Stimulated activated CD8-positive, alpha-beta memory T cell treated with anti-CD3 and anti-CD28 coated beads, Interleukin-2, amount 100 ng/mL, for 1 hour (primary cell): ENCODE results near the gene FOXJ2.
"Not testable (repeated sequence)": the region's sequence is repeated elsewhere in the genome, so short reads cannot be mapped to it uniquely, and the experiment has no call there.

ENCODE experiments used
- DNase-seq, 2 donors: peaks; one replicate each; pipeline ENCODE4 v3.0.0-alpha.2; 2020; ENCODE audit warnings: low read depth in 2 of 2

FOXJ2 gene

DNA sequence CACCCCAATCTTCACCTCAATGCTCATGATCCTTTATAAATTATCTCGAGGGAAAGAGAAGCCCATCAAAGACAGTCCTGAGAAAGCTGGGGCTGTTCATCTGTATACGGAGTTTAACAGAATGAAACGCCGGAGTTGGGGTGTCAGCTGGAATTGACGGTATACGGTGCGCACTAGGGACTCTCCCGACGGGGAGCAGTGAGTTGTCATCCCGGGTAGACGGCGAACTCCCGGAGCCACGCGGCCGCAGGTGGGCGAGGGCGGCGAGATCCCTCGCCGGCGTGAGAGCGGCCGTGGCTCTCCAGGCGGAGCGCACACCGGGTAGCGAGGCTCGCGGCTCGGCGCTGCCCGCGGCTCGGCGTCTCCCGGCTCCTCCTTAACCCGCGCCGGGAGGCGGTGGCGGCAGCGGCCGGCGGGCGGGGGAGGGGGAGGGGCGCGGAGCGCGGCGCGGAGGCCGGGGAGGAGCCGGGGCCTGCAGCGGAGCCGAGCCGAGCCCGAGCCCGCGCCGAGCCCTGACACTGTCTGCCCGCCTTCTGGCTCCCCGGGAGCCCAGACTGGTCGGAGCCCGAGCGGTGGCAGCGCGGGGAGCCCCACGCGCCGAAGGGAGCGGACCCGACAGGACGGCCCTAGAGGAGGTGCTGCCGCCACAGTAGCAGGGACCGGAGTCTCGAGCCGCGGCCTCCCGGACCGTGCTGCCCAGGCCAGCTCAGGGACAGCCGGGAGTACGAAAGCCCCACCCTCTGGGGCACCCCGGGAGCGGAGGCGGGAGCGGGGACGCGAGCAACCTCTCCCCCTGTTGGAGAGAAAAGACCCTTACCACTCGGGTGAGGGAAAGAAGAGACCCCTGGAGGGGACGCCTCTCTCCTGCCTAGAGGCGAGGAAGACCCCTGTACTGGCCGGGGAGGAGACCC lies at the start of gene FOXJ2:
Gene FOXJ2, plus strand, starts transcription at position 475 of the 911 bp plus-strand sequence. CDS start 7,117 bp downstream, outside the sequence.
- DNase-seq, result peak; percentile 68 to 69

DNA sequence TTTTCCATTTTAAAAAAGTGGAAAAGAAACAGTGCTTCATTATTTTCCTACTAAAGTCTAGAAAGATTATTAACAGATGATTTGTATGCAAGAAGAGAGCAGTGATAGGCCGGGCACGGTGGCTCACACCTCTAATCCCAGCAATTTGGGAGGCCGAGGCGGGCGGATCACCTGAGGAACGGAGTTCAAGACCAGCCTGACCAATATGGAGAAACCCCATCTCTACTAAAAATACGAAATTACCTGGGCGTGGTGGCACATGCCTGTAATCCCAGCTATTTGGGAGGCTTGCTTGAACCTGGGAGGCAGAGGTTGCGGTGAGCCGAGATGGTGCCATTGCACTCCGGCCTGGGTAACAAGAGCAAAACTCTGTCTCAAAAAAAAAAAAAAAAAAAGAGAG lies 49.5 kb upstream of the FOXJ2 start:
- not testable (repeated sequence) for DNase-seq

DNA sequence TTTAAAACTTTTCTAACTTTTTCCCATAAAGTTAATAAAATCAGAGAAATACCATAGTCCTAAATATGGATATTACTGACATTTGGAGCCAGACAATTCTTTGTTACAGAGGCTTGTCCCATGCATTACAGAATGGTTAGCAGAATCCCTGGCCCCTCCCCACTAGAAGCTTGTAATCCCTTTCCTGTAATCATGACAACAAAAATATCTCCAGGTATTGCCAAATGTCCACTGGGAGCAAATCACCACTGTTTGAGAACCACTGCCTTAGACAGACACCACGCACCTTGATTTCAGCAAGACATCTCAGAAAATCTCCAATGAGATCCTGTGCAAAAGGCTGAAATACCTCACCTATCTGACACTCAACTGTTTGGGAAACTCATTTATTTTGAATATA lies 49.1 kb upstream of the FOXJ2 start:
- DNase-seq, result not testable (repeated sequence)

DNA sequence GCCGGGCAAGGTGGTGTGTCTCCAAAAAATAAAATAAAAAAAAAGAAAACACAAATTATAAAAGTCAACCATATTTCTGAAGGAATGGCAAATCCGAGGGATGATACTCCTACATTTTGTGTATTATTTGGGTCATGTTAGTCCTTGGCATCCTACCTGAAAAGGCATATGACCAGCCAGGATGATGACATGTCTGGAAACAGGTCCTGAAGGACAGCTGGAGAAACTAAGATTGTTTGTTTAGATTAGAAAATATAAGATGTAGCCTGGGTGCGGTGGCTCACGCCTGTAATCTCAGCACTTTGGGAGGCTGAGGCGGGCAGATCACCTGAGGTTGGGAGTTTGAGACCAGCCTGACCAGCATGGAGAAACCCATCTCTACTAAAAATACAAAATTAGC lies 47.6 kb upstream of the FOXJ2 start:
- no peak for DNase-seq

DNA sequence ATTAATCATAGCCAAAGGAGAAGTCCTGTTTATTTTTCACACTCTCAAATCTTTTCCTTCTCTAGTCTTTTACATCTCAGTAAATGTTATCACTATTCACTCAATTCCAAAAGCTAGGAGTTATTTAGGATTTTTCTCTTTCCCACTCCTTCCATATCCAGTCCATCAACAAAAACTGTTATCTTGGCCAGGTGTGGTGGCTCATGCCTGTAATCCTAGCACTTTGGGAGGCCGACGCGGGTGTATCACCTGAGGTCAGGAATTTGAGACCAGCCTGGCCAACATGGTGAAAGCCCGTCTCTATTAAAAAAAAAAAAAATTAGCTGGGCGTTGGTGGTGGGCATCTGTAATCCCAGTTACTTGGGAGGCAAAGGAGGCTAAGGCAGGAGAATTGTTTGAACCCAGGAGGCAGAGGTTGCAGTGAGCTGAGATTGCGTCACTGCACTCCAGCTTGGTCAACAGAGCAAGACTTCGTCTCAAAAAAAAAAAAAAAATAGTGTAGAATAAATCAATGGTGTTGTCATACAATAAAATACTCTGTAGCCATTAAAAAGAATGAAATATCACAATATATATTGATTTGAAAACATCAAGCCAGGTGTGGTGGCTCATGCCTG lies 46.6 kb upstream of the FOXJ2 start:
- no peak for DNase-seq

DNA sequence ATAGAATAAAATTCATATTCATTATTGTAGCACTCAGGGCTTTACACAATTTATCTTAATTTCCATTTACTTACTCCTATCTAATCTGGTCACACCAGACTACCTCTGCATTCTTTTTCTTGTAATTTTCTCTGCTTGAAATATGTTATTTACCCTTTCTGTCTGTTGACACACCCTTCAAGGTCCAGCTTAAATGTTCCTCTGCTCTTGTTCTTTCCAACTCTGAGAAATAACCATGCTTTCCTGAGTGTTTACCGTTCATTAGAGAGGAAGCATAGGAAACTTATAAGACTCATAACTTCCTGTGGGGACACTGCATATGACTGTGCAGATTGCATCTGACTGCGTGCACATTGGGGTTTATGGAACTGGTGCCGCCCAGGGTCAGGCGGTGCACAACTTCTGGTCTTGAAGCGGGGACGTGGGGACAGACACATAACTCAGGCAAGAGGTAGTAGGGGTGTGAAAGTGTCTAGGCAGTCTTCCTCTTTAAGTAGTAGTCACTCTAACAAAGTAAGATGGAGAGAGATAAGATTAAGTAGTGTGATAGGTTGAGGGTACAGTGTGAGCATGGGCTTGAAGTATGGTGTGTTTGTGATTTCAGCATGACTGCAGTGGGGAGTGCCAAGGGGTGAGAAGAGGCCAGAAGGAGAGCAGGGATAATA lies 42.6 kb upstream of the FOXJ2 start:
- DNase-seq, result peak; percentile 18 to 33

DNA sequence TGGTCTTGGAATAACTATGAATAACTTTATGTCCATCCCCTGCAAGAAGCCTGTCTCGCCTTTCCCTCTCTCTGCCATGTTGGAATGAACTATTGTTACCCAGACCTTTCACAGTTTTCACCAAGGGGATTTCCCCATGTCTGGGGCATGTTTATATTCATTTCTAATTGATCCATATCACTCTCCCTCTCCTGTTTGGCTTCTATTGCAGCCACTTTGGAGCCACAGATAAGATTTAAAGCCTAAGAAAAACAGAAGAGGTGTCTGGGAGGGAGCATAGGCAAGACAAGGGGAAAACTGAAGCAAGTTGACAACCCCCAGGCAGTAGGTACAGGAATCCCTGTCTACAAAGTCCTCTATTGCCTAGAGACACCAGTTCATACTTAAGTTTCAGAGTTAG lies 41.0 kb upstream of the FOXJ2 start:
- no peak for DNase-seq

DNA sequence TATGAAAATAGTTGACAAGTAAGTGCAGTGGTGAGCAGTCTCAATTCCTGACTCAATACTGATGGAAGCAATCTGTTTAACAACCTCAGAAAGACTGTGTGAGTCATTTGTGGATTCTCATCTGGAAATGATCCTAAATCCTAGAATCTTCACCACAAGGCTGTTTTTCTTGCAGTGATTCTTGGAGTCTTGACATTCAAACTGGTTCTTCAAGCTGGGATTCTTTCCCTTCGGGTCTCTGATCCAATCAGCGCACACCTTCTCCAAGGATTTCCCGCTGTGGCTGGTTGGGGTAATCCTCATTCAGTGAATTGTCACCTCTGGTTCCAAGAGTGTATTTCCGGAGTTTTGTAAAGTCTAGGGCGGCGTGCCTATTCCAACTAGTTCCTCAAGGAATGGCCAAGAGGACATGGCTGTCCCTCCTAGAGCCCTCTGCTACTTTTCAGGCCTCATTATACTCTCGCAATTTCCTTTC lies 37.7 kb upstream of the FOXJ2 start:
- no peak for DNase-seq

DNA sequence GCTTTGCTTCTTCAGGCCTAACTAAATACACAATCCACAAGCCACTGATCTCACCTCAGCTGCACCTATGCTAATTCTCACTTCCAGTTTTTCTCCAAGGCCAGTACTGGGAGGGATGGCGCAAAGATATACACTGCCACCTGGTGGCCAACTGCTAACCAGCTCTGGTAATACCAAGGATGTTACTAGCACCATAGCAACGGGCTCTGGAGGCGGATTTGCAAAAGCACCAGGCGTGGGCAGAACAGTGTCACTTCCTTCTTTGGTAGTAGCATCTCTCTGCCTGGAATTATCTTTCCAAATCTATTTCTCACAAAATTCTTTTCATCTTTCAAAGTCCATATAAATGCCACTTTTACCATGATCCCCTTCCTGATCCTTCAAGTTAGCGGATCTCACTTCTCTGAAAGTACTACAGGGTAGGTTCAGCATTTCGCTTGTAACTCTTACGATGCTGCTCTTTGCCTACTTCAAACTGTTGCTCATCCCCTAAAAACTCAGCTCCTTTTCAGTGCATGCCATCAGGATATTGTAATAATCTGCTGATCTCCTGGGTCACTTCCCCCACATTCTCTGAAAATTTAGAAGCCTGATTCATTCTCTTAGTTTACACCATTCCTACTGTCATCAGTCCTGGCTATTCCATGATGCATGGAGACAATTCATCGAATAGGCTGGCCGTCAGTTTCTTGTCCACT lies 37.1 kb upstream of the FOXJ2 start:
- DNase-seq, result peak; percentile 49 to 69

DNA sequence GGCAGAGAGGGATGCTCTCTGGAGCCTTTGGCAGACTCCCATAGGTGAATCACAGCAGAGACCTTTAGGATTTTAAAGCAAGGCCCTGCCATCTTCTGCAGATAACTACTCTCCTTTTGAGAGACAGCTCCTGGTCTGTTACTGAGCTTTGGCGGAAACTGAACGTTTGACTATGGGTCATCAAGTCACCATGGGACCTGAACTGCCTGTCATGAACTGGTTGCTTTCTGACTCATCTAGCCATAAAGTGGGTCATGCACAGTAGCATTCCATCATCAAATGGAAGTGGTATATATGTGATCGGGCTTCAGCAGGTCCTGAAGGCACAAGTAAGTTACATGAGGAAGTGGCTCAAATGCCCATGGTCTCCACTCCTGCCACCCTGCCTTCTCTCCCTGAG lies 31.7 kb upstream of the FOXJ2 start:
- not testable (repeated sequence) for DNase-seq

DNA sequence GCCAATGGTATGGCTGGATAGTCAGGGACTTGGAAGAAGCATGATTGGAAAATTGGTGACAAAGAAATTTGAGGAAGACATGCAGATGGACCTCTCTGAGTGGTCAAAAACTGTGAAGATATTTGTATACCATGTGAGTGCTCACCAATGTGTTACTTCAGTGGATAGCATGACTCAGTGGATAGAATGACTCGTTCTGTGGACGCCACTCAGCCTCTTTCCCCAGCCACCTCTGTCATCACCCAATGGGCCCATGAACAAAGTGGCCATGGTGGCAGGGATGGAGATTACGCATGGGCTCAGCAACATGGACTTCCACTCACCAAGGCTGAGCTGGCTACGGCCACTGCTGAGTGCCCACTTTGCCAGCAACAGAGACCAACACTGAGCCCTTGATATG lies 31.0 kb upstream of the FOXJ2 start:
- not testable (repeated sequence) for DNase-seq

DNA sequence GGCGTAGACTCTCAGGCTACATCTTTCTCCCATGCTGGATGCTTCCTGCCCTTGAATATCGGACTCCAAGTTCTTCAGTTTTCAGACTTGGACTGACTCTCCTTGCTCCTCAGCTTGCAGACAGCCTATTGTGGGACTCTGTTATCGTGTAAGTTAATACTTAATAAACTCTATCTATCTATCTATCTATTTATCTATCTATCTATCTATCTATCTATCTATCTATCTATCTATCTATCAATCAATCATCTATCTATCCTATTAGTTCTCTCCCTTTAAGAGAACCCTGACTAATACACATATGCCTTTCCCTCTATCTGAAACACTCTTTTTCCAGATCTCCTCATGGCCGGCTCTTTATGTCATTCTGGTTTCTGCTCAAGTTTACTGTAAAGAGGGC lies 27.6 kb upstream of the FOXJ2 start:
- DNase-seq, result not testable (repeated sequence)

DNA sequence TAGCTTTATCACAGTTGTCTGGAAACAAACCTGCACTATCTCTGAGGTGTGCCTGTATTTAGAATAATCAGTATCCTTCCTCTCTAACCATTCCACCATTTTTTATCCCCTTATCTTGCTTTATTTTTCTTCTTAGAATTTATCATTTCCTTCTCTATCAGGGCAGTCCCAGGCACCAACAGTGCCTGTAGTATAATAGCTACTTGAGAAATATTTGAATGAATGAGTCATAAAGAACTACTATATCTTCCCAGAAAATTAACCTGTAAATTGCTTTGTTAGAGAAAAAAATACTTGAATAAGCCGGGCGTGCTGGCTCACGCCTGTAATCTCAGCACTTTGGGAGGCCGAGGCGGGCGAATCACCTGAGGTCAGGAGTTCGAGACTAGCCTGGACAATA lies 21.2 kb upstream of the FOXJ2 start:
- DNase-seq, result no peak

DNA sequence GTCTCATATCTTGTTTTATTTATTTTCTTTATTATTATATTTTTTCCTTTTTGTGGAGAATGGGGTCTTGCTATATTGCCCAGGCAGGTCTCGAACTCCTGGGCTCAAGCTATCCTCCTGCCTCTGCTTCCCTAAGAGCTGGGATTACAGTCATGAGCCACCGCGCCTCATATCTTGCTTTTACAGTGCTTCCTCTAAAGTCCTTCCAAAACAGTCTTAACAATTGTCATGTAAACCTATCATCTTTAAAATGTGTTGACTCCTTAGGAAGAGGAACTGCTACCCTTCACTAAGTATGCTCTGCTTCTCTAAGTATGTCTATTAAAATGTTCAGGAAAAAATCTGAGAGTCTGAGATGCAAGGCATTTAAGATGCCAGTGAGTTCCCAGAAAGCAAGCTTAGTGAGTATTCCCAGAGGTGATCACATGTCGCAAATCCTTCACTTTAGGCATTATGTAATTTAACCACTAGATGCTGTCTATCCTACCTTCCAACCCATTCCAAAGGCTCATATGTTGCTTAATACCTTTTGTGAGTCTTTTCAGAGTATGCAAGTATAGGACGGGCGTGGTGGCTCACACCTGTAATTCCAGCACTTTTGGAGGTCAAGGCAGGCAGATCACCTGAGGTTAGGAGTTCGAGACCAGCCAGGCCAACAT lies 19.7 kb upstream of the FOXJ2 start:
- DNase-seq, result no peak

DNA sequence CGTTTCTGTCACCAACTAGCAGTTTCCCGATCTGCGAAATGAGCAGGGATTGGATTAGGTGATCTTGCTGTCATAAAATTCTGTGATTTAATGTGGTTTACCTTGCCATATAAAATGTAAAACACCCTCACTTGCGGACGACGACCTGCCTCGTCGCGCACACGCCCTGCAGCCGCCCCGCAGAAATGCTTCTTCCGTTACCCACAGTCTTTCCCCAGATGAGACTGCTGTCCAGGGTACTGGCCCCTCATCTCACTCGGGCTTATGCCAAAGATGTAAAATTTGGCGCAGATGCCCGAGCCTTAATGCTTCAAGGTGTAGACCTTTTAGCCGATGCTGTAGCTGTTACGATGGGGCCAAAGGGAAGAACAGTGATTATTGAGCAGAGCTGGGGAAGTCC lies 17.7 kb upstream of the FOXJ2 start:
- no peak for DNase-seq

DNA sequence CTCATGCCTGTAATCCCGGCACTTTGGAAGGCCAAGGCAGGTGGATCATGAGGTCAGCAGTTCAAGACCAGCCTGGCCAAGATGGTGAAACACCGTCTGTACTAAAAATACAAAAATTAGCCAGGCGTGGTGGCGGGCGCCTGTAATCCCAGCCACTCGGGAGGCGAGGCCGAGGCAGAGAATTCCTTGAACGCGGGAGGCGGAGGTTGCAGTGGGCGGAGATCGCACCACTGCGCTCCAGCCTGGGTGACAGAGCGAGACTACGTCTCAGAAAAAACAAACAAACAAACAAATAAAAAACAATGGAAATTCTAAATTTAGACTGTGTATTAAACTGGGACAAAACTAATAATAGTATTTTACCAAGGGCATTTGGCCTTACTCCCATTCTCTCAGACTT lies 14.3 kb upstream of the FOXJ2 start:
- DNase-seq, result not testable (repeated sequence)

DNA sequence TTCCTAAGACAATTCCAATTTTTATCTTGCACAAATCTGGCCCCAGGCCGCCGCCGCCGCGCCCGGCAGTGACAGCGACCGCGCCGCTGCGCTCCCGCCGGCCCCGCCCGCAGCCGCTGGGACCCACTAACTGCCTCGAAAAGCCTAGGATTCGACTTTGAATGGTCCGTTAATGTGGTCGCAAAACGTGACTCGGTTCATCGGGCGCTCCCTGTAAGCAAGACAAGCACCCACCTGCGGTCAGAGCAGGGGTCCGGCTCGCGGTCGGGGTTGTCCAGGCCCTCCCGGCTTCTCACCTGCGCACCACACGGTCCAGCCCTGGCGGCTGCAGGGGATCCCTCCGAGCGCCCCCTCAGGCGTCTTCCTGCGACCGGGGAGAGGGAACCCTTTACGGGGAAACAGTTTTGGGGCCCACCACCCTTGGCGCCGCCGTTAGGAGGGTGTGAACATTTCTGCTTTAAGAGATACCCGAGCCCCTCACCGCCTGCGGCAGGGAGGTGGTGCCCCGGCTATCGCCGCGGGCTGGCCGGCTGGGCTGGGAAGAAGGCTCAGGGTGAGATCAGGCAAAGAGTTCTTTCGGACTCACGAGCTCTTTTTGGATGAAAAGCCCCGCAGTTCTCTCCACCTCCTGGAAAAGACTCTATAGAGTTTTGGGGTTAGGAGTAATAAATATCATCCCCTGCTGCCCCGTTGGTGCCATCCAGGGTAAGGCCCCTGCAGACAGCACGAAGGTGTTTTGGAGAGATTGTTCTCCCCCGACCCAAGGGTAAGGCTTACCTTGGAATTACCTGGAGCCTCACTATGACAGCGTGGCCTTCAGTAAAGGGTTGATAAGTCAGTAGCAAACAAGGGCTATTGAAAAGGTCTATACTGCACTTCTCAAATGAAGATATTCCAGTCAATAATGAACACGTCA lies 13.6 kb upstream of the FOXJ2 start:
- no peak for DNase-seq

DNA sequence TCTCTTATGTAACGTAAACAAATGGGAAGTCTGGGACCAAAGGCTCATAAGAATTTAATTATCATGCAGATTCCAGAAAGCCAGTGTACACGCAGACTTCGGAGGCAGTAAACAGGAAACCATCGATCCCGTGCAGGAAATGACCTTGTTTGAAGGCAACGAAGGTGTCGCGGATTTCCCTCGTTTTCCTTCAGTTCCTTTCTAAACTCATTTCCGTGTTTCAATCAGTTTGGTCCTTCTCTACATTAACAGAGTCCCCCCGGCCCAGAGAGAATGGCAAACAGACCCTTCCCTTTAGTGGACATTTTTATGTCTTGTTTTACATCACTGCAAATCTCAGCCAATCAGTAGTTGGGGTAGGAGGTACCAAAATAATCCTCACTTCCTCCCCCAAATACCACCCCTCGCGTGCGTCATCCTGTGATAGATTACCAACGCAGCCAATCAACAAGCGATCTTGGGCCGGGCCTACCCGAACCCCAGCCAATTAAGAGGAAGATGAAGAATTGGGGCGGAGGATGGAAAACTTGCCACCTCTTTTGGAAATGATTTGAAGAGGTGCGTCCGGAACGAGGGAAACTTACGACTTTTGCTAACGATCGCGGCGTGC lies 6.1 kb upstream of the FOXJ2 start:
- peak; percentile 90 to 93 for DNase-seq

DNA sequence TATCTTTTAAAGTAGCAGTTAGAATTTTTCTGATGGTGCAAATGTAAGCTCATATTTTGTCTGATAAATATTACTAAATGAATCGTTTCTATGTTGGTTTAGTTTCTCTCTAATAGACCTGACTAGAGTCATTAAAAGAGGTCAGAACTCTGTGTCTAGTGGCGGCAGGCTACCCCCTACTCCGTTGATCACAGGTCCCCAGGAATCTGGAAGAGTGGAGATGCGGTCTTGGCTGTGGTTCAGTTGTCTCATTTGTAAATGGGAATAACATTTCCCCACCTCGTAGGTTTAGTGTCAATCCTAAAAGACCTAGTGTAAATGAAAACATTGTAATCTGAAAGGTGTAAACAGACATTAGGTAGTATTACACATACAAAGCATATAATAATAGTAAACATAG lies 4.7 kb upstream of the FOXJ2 start:
- DNase-seq, result no peak

DNA sequence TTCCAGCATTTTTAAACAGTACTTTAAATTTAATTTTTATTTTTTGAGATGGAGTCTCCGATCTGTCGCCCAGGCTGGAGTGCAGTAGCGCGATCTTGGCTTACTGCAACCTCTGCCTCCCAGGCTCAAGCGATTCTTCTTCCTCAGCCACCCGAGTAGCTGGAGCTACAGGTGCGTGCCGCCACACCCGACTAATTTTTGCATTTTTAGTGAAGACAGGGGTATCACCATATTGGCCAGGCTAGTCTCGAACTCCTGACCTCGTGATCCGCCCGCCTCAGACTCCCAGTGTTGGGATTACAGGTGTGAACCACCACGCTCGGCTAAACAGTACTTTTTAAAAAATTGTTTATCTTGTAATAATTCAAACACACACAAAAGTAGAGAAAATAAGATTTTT lies 4.2 kb upstream of the FOXJ2 start:
- DNase-seq, result no peak
